ENCODE data around the gene PROB1. TPM values are rescaled to one million over a fixed set of nuclear protein-coding genes. Genes with fewer than 3 reads are reported as not detected.

The PROB1 gene
- total RNA-seq, 1 donor from 2014 or later: 0.53 TPM

- Histone ChIP-seq H3K4me3 (ENCODE audit: low read depth, low read length) (peak overlapping the region; percentile 100), H3K36me3 (ENCODE audit: control insufficient read depth, insufficient read depth, low read length) (no peaks in the 10 kb centered on the region), H3K27me3 (ENCODE audit: control insufficient read depth, insufficient read depth, low read length) (no peaks in the 10 kb centered on the region)
- FAIRE-seq: no peak
- no peak for DNase-seq (ENCODE audit: low read depth)
- no peak for TF ChIP-seq CTCF (IDR thresholded peaks at IDR 0.05; ENCODE audit: insufficient read depth, low read length, severe bottlenecking)
Measured at GRCh38 chr5:139341187-139341688, 53.7 kb downstream of the PROB1 start.

Other genes with a start within 250 kb of the PROB1 start
- 85.3 and 117 TPM in 2 replicates for gene SIL1, start 196.7 kb downstream of the PROB1 start, total RNA-seq
- 171 and 173 TPM in 2 replicates for gene MATR3, start 101.4 kb downstream of the PROB1 start, total RNA-seq
- 68.7 and 80.3 TPM in 2 replicates for gene PAIP2, start 53.2 kb downstream of the PROB1 start, total RNA-seq
- gene SLC23A1, start 11.8 kb downstream of the PROB1 start, total RNA-seq: not detected in 2 replicates
- gene MZB1, start 5.2 kb downstream of the PROB1 start, total RNA-seq: 0.13 TPM in 1 of 2 replicates, not detected in the other
- gene SPATA24, start 9.0 kb upstream of the PROB1 start, total RNA-seq: 6.1 and 7.3 TPM in 2 replicates
- 1.2 and 1.6 TPM in 2 replicates for gene DNAJC18, start 44.4 kb upstream of the PROB1 start, total RNA-seq
- gene ECSCR, start 67.6 kb upstream of the PROB1 start, total RNA-seq: not detected in 2 replicates
- not detected in 2 replicates for gene SMIM33, start 75.9 kb upstream of the PROB1 start, total RNA-seq
- gene STING1, start 87.7 kb upstream of the PROB1 start, total RNA-seq: 2.8 and 2.9 TPM in 2 replicates
- 48.0 and 52.1 TPM in 2 replicates for gene UBE2D2, start 166.2 kb upstream of the PROB1 start, total RNA-seq

Data from bronchial epithelial cell (primary cell).